ENCODE results near the gene RAC3.

Gene RAC3

DNA sequence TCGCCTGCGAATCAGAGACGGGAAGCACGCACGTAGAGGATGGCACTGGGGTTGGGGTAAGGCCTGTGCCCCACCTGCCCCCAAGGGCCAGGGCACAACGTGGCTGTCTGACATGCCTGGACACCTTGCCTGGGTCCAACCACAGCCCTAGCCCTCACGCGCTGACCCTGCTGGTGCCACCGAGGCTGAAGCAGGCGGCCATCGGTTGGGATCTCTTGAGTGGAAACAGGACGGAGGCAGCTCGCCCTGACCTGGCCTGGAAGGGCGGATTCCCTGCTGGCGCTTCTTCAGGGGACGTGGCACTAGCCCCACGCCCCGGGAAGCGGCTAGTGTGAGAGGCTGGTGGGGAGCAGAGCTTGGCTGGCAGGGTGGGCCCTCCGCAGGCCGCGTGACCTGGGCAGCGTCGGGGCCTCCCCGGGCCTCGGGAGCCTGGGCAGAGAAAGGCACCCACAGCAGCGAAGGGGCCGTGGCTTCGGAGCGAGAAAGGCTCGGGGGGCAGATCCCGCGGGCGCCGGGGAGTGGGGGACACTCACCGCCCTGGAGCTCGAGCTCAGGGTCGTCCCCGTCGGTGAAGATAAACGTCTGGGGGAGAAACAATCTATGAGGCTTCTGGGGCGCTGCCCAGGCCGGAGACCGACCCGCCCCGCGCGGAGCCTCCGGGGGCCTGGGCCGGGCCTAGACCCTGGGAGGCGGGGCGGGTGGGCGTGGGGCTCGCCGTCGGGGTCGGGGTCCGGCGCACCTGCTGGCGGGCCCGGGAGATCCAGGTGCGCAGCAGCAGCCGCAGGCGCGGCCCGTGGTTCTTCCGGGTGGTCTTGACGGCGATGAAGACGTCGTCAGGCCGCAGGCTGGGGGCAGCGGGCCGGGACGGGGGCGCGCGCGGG is 19.5 kb downstream of the RAC3 start:
- H3K27me3 ChIP-seq (ENCODE audit: control insufficient read depth in 3 of 3, insufficient read depth in 3 of 3, low read depth in 1 of 3, low read length in 3 of 3) = no peaks in the 10 kb centered on the region
- no peak for DNase-seq (ENCODE audit: low spot score)
- peak overlapping the region; percentile 63 for H2AK5ac ChIP-seq (ENCODE audit: low read depth, low read length)
- H3K36me3 ChIP-seq (replicated peaks in 1 of 2; ENCODE audit: control insufficient read depth in 2 of 2, insufficient read depth in 2 of 2, low read length in 2 of 2) = peaks cover 49 to 61% of the 10 kb centered on the region in 2 donors
- peak overlapping the region; percentile 53 for H3K4ac ChIP-seq (ENCODE audit: low read length)
- H3K23ac ChIP-seq (ENCODE audit: low read depth, low read length, poor library complexity) = peak overlapping the region; percentile 89
- H3K4me1 ChIP-seq (ENCODE audit: control insufficient read depth in 2 of 2, insufficient read depth in 1 of 2, low read depth in 1 of 2, low read length in 2 of 2) = peaks cover 7% of the 10 kb centered on the region in 2 donors
- H3K9ac ChIP-seq (ENCODE audit: low read depth, low read length, poor library complexity) = peak overlapping the region; percentile 90
- H2BK120ac ChIP-seq (ENCODE audit: low read depth, low read length) = no peak overlapping the region
- peak overlapping the region; percentile 100 for H2BK12ac ChIP-seq (ENCODE audit: low read length)
- H3K27ac ChIP-seq (replicated peaks; ENCODE audit: low read length) = no peak overlapping the region
- H3K79me1 ChIP-seq (ENCODE audit: low read depth, low read length) = peaks cover 21% of the 10 kb centered on the region
- no CpG with 5 or more reads among the region's 79 CpGs for WGBS, 2 donors (ENCODE audit: extremely low coverage in 2 of 2, insufficient read length in 2 of 2, insufficient replicate concordance in 1 of 2)
- H4K91ac ChIP-seq (ENCODE audit: low read depth, low read length, poor library complexity) = no peak overlapping the region
- H3K4me2 ChIP-seq (ENCODE audit: insufficient read depth, low read length, poor library complexity, severe bottlenecking) = peak overlapping the region; percentile 98
- H2BK15ac ChIP-seq (ENCODE audit: low read length) = peak overlapping the region; percentile 96
- peak overlapping the region; percentile 75 for H2BK5ac ChIP-seq (ENCODE audit: low read length)
- H2AFZ ChIP-seq (ENCODE audit: low read length) = peak overlapping the region; percentile 90
- peak overlapping the region; percentile 89 for H3K14ac ChIP-seq (ENCODE audit: low read length)
- peak overlapping the region; percentile 98 to 99 for H3K4me3 ChIP-seq (ENCODE audit: low read length in 2 of 2)
- no peaks in the 10 kb centered on the region for H3K9me3 ChIP-seq (replicated peaks in 1 of 2; ENCODE audit: control insufficient read depth in 2 of 2, insufficient read depth in 1 of 2, low read depth in 1 of 2, low read length in 2 of 2)
- H3K18ac ChIP-seq (ENCODE audit: low read length) = peak overlapping the region; percentile 80
- H4K8ac ChIP-seq (ENCODE audit: low read depth, low read length) = peak overlapping the region; percentile 96

DNA sequence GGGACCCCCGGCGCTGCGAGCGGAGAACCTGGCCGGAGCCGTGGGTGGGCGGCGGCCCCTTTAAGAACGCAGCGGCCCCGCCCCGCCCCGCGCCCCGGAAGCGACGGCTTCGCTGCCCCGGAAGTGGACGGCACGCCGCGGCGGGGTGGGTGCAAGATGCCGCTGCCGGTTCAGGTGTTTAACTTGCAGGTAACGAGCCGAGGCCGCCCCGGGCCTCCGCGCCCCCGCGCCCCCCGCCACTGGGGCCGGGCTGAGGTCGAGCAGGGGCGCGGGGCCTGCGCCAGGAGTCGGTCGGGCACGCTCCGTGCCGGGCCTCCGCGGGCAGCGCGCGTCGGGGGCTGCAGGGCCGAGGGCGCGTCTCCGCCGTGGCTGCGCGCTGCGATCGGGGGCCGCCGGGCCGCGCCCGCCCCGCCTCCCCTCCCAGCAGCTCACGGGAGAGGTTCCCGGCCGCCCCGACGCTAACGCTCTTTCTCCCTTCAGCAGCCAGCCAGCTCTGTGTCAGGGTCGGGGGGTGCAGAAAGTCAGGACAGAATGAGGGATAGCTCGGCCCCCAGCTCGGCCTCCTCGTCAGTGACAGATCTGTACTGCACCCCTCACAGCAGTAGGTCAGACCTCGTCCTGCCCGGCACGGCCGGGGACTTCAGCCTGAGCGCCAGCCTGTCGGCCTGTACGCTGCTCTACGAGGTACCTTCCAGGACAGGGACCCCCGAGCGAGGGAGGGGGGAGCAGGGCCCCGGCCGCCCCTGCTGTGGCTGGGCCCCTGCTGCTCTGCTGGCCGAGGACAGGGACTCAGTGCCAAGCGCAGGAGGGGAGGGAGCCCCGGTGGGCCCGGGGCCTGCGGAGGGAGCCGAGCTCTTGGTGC is 20.5 kb downstream of the RAC3 start, which contains the start of the genes GPS1 and RFNG:
Gene GPS1 (plus strand): TSS at position 123 of the 862 bp plus-strand sequence. CDS start 34 bp downstream, at position 157.
Gene RFNG (minus strand): TSS at position 36 of the 862 bp plus-strand sequence. CDS start 45 bp downstream, outside the sequence.
- Histone ChIP-seq H3K18ac (ENCODE audit: low read length) (peak within 1 kb of the TSS; percentile 89), H3K4me3 (ENCODE audit: low read length in 2 of 2) (peak within 1 kb of the TSS; percentile 98 to 99), H2BK15ac (ENCODE audit: low read length) (peak within 1 kb of the TSS; percentile 96), H2BK120ac (ENCODE audit: low read depth, low read length) (no peak within 1 kb of the TSS), H3K27ac (replicated peaks; ENCODE audit: low read length) (no peak within 1 kb of the TSS), H4K91ac (ENCODE audit: low read depth, low read length, poor library complexity) (no peak within 1 kb of the TSS), H3K4me2 (ENCODE audit: insufficient read depth, low read length, poor library complexity, severe bottlenecking) (peak within 1 kb of the TSS; percentile 98), H3K14ac (ENCODE audit: low read length) (peak within 1 kb of the TSS; percentile 89), H3K23ac (ENCODE audit: low read depth, low read length, poor library complexity) (peak within 1 kb of the TSS; percentile 89), H3K9ac (ENCODE audit: low read depth, low read length, poor library complexity) (peak within 1 kb of the TSS; percentile 94), H4K8ac (ENCODE audit: low read depth, low read length) (peak within 1 kb of the TSS; percentile 96), H2AK5ac (ENCODE audit: low read depth, low read length) (peak within 1 kb of the TSS; percentile 81), H2BK5ac (ENCODE audit: low read length) (peak within 1 kb of the TSS; percentile 75), H3K36me3 (replicated peaks in 1 of 2; ENCODE audit: control insufficient read depth in 2 of 2, insufficient read depth in 2 of 2, low read length in 2 of 2) (peaks cover 58 to 68% of the 10 kb centered on the region in 2 donors), H2AFZ (ENCODE audit: low read length) (peak within 1 kb of the TSS; percentile 90), H3K27me3 (ENCODE audit: control insufficient read depth in 3 of 3, insufficient read depth in 3 of 3, low read depth in 1 of 3, low read length in 3 of 3) (no peaks in the 10 kb centered on the region), H3K4me1 (ENCODE audit: control insufficient read depth in 2 of 2, insufficient read depth in 1 of 2, low read depth in 1 of 2, low read length in 2 of 2) (peaks cover 7% of the 10 kb centered on the region in 2 donors), H3K4ac (ENCODE audit: low read length) (peak within 1 kb of the TSS; percentile 76), H2BK12ac (ENCODE audit: low read length) (peak within 1 kb of the TSS; percentile 100), H3K9me3 (replicated peaks in 1 of 2; ENCODE audit: control insufficient read depth in 2 of 2, insufficient read depth in 1 of 2, low read depth in 1 of 2, low read length in 2 of 2) (no peaks in the 10 kb centered on the region), H3K79me1 (ENCODE audit: low read depth, low read length) (peaks cover 23% of the 10 kb centered on the region)
- no peak for DNase-seq (ENCODE audit: low spot score)
- WGBS, 2 donors (ENCODE audit: extremely low coverage in 2 of 2, insufficient read length in 2 of 2, insufficient replicate concordance in 1 of 2) = no CpG with 5 or more reads among the region's 94 CpGs

DNA sequence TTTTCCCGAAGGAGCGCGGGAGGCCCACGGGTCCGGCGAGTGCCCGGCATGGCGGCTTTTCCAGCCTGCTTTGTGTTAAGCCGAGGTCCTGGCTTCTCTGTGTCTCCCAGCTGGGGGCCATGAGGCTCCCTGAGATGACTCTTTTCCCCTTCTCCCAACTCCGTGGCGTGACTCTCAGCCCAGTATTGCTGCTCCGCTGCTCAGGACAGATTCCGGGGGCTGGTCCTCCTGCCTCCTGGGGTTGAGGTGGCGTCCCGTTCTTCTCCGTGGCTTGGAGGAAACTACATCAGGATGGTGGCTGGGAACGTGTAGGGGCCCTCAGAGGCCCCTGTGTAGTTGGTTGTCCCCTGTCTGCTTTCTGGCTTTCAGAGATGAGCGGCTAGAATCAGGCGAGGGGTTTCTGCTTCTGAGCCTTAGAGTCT is 21.2 kb downstream of the RAC3 start:
- H3K9me3 ChIP-seq (replicated peaks in 1 of 2; ENCODE audit: control insufficient read depth in 2 of 2, insufficient read depth in 1 of 2, low read depth in 1 of 2, low read length in 2 of 2) = no peaks in the 10 kb centered on the region
- peak overlapping the region; percentile 81 for H2AK5ac ChIP-seq (ENCODE audit: low read depth, low read length)
- no peak overlapping the region for H4K91ac ChIP-seq (ENCODE audit: low read depth, low read length, poor library complexity)
- H3K18ac ChIP-seq (ENCODE audit: low read length) = no peak overlapping the region
- H3K27ac ChIP-seq (replicated peaks; ENCODE audit: low read length) = no peak overlapping the region
- H2AFZ ChIP-seq (ENCODE audit: low read length) = no peak overlapping the region
- H2BK5ac ChIP-seq (ENCODE audit: low read length) = no peak overlapping the region
- WGBS, 2 donors (ENCODE audit: extremely low coverage in 2 of 2, insufficient read length in 2 of 2, insufficient replicate concordance in 1 of 2) = no CpG with 5 or more reads among the region's 19 CpGs
- peaks cover 7% of the 10 kb centered on the region in 2 donors for H3K4me1 ChIP-seq (ENCODE audit: control insufficient read depth in 2 of 2, insufficient read depth in 1 of 2, low read depth in 1 of 2, low read length in 2 of 2)
- no peak overlapping the region for H3K14ac ChIP-seq (ENCODE audit: low read length)
- H4K8ac ChIP-seq (ENCODE audit: low read depth, low read length) = no peak overlapping the region
- peak overlapping the region; percentile 94 for H3K9ac ChIP-seq (ENCODE audit: low read depth, low read length, poor library complexity)
- H3K36me3 ChIP-seq (replicated peaks in 1 of 2; ENCODE audit: control insufficient read depth in 2 of 2, insufficient read depth in 2 of 2, low read length in 2 of 2) = peaks cover 60 to 68% of the 10 kb centered on the region in 2 donors
- peak overlapping the region; percentile 43 for H3K23ac ChIP-seq (ENCODE audit: low read depth, low read length, poor library complexity)
- H2BK15ac ChIP-seq (ENCODE audit: low read length) = no peak overlapping the region
- no peak overlapping the region for H2BK12ac ChIP-seq (ENCODE audit: low read length)
- no peaks in the 10 kb centered on the region for H3K27me3 ChIP-seq (ENCODE audit: control insufficient read depth in 3 of 3, insufficient read depth in 3 of 3, low read depth in 1 of 3, low read length in 3 of 3)
- no peak overlapping the region for H3K4ac ChIP-seq (ENCODE audit: low read length)
- H2BK120ac ChIP-seq (ENCODE audit: low read depth, low read length) = no peak overlapping the region
- peak overlapping the region; percentile 98 for H3K4me2 ChIP-seq (ENCODE audit: insufficient read depth, low read length, poor library complexity, severe bottlenecking)
- H3K79me1 ChIP-seq (ENCODE audit: low read depth, low read length) = peaks cover 22% of the 10 kb centered on the region
- DNase-seq (ENCODE audit: low spot score) = no peak
- H3K4me3 ChIP-seq (ENCODE audit: low read length in 2 of 2) = peak overlapping the region; percentile 98 to 99
